HEK293 (cell line): ENCODE measurements around the gene SUCO.

Source experiments
- CTCF ChIA-PET: fragments of 350-600 bp; formaldehyde crosslinking; extraction: SDS; loops from one replicate; lab custom pipeline; 2021; ENCODE audit warnings: antibody characterized with exemption; lab: Yijun Ruan, JAX
- POLR2A ChIA-PET: fragments of 300-600 bp; formaldehyde crosslinking; extraction: SDS; loops from one replicate; lab custom pipeline; 2020; ENCODE audit warnings: antibody characterized with exemption, inconsistent platforms; lab: Yijun Ruan, JAX
- H3K27ac ChIP-seq: fragments of 200-500 bp; sonication (Bioruptor generic); 2 replicates; pipeline ENCODE4 v1.5.1; 2014; ENCODE audit warnings: low read depth, low read length, control low read depth, inconsistent platforms; ENCODE audit errors: extremely low read depth
- H3K36me3 ChIP-seq, 2 experiments: fragments of 200-500 bp in 1 of 2; sonication (Bioruptor generic) in 1 of 2; 1 replicate in 1 of 2; 2 replicates in 1 of 2; pipeline ENCODE4 v1.5.1; 2014 to 2017; ENCODE audit warnings: inconsistent platforms in 2 of 2, low read length in 2 of 2; ENCODE audit not compliant: control insufficient read depth in 2 of 2, insufficient read depth in 1 of 2
- H3K4me1 ChIP-seq: fragments of 200-500 bp; sonication (Bioruptor generic); 2 replicates; pipeline ENCODE4 v1.5.1; 2014; ENCODE audit warnings: mild to moderate bottlenecking, low read length, inconsistent platforms; ENCODE audit not compliant: control insufficient read depth, insufficient read depth
- H3K4me3 ChIP-seq: 2 replicates; pipeline ENCODE4 v1.5.1; 2011; ENCODE audit warnings: low read depth, mild to moderate bottlenecking, control low read depth, low read length, moderate library complexity
- H3K9me3 ChIP-seq: fragments of 200-500 bp; sonication (Bioruptor generic); 2 replicates; pipeline ENCODE4 v1.5.1; 2014; ENCODE audit warnings: low read depth, low read length, inconsistent platforms; ENCODE audit not compliant: control insufficient read depth, insufficient read depth
- BCL11B ChIP-seq: fragments of 450-650 bp; formaldehyde crosslinking; IDR thresholded peaks from 2 replicates; pipeline ENCODE4 v1.5.1; 2016; ENCODE audit warnings: low read depth, missing biosample characterization, missing genetic modification characterization
- BCL6B ChIP-seq: fragments of 450-650 bp; formaldehyde crosslinking; IDR thresholded peaks from 2 replicates; pipeline ENCODE4 v1.5.1; 2017; ENCODE audit warnings: missing biosample characterization, missing genetic modification characterization
- CTCF ChIP-seq: fragments of 450-650 bp; formaldehyde crosslinking; IDR thresholded peaks from 2 replicates; pipeline ENCODE4 v1.5.1; 2016; ENCODE audit warnings: missing biosample characterization, missing genetic modification characterization
- ELK4 ChIP-seq: IDR thresholded peaks from 2 replicates; pipeline ENCODE4 v1.6.1; 2011; ENCODE audit warnings: mild to moderate bottlenecking, low read depth, low read length, borderline replicate concordance
- GLI2 ChIP-seq: fragments of 450-650 bp; formaldehyde crosslinking; IDR thresholded peaks from 2 replicates; pipeline ENCODE4; 2017; ENCODE audit warnings: missing biosample characterization, missing genetic modification characterization, low read depth, borderline replicate concordance
- KLF10 ChIP-seq: fragments of 450-650 bp; IDR thresholded peaks from 2 replicates; pipeline ENCODE4 v1.5.1; 2018; ENCODE audit warnings: missing biosample characterization, mild to moderate bottlenecking, missing genetic modification characterization
- YY2 ChIP-seq: fragments of 450-650 bp; formaldehyde crosslinking; IDR thresholded peaks from 2 replicates; pipeline ENCODE4 v1.5.1; 2016; ENCODE audit warnings: missing biosample characterization, missing genetic modification characterization
- ZBTB49 ChIP-seq: fragments of 450-650 bp; formaldehyde crosslinking; IDR thresholded peaks from 2 replicates; pipeline ENCODE4 v1.5.1; 2016; ENCODE audit warnings: missing biosample characterization, missing genetic modification characterization, low read depth
- ZNF132 ChIP-seq: fragments of 450-650 bp; formaldehyde crosslinking; IDR thresholded peaks from 2 replicates; pipeline ENCODE4 v1.5.1; 2017; ENCODE audit warnings: missing biosample characterization, missing genetic modification characterization, borderline replicate concordance
- ZNF155 ChIP-seq: fragments of 450-650 bp; formaldehyde crosslinking; IDR thresholded peaks from 2 replicates; pipeline ENCODE4 v1.5.1; 2016; ENCODE audit warnings: missing biosample characterization, missing genetic modification characterization
- ZNF157 ChIP-seq: fragments of 450-650 bp; formaldehyde crosslinking; IDR thresholded peaks from 2 replicates; pipeline ENCODE4 v1.5.1; 2016; ENCODE audit warnings: missing biosample characterization, missing genetic modification characterization
- ZNF174 ChIP-seq: fragments of 450-650 bp; formaldehyde crosslinking; IDR thresholded peaks from 2 replicates; pipeline ENCODE4 v1.5.0; 2017; ENCODE audit warnings: missing biosample characterization, mild to moderate bottlenecking, missing genetic modification characterization
- ZNF302 ChIP-seq: fragments of 450-650 bp; formaldehyde crosslinking; IDR thresholded peaks from 2 replicates; pipeline ENCODE4 v1.5.1; 2016; ENCODE audit warnings: missing biosample characterization, missing genetic modification characterization, low read depth
- ZNF513 ChIP-seq: fragments of 450-650 bp; IDR thresholded peaks from 2 replicates; pipeline ENCODE4 v1.5.1; 2018; ENCODE audit warnings: missing biosample characterization, missing genetic modification characterization
- ZNF558 ChIP-seq: fragments of 450-650 bp; formaldehyde crosslinking; IDR thresholded peaks from 2 replicates; pipeline ENCODE4 v1.5.1; 2016; ENCODE audit warnings: missing biosample characterization, missing genetic modification characterization
- ZNF692 ChIP-seq: fragments of 450-650 bp; formaldehyde crosslinking; IDR thresholded peaks from 2 replicates; pipeline ENCODE4 v1.5.1; 2016; ENCODE audit warnings: missing biosample characterization, missing genetic modification characterization
- ZSCAN18 ChIP-seq: fragments of 450-650 bp; formaldehyde crosslinking; IDR thresholded peaks from 2 replicates; pipeline ENCODE4 v1.5.1; 2016; ENCODE audit warnings: missing biosample characterization, missing genetic modification characterization

The SUCO gene

GRCh38 chr1:172616195-172616594 is 83.2 kb downstream of the SUCO start:
- no peak overlapping the region for H3K27ac ChIP-seq
- ChIA-PET POLR2A (no interaction called here), CTCF (interaction anchor here (2.6 kb wide), 1 partner anchor 9 kb away, joined by 8 read pairs; no protein-coding TSS in a partner anchor)
- H3K36me3 ChIP-seq = no peaks in the 10 kb centered on the region
- no peaks in the 10 kb centered on the region for H3K9me3 ChIP-seq
- TF ChIP-seq ZNF132 (tag by site-specific recombination) (no peak), ELK4 (no peak), ZNF558 (tag by site-specific recombination) (no peak), BCL6B (tag by site-specific recombination) (no peak), ZNF692 (tag by site-specific recombination) (no peak), CTCF (tag by site-specific recombination) (no peak), YY2 (tag by site-specific recombination) (no peak), ZNF157 (no peak), ZNF302 (tag by site-specific recombination) (no peak), ZSCAN18 (tag by site-specific recombination) (no peak), BCL11B (no peak)
- H3K4me1 ChIP-seq = no peaks in the 10 kb centered on the region
- no peak overlapping the region for H3K4me3 ChIP-seq

GRCh38 chr1:172616636-172617035 is 83.7 kb downstream of the SUCO start:
- no peaks in the 10 kb centered on the region for H3K9me3 ChIP-seq

More at GRCh38 chr1:172616636-172617035, 83.7 kb downstream of the SUCO start:
- H3K27ac ChIP-seq = no peak overlapping the region
- ChIA-PET POLR2A (no interaction called here), CTCF (interaction anchor here (2.6 kb wide), 1 partner anchor 9 kb away, joined by 8 read pairs; no protein-coding TSS in a partner anchor)
- H3K36me3 ChIP-seq = no peaks in the 10 kb centered on the region
- H3K4me3 ChIP-seq = no peak overlapping the region
- H3K4me1 ChIP-seq = no peaks in the 10 kb centered on the region
- TF ChIP-seq GLI2 (no peak), ZNF174 (tag by site-specific recombination) (no peak), ZNF155 (tag by site-specific recombination) (no peak), ZBTB49 (tag by site-specific recombination) (no peak), ZNF513 (tag by site-specific recombination) (no peak), KLF10 (tag by site-specific recombination) (no peak)
